SH-SY5Y (cell line): ENCODE measurements around the gene MALRD1.

Experiments
- GATA2 ChIP-seq: IDR thresholded peaks from 2 replicates; pipeline ENCODE4 v1.6.1; 2011; ENCODE audit warnings: mild to moderate bottlenecking, low read depth, low read length
- GATA3 ChIP-seq: IDR thresholded peaks from 2 replicates; pipeline ENCODE4 v1.6.1; 2011; ENCODE audit warnings: low read depth, mild to moderate bottlenecking, low read length, moderate library complexity

The MALRD1 gene

DNA sequence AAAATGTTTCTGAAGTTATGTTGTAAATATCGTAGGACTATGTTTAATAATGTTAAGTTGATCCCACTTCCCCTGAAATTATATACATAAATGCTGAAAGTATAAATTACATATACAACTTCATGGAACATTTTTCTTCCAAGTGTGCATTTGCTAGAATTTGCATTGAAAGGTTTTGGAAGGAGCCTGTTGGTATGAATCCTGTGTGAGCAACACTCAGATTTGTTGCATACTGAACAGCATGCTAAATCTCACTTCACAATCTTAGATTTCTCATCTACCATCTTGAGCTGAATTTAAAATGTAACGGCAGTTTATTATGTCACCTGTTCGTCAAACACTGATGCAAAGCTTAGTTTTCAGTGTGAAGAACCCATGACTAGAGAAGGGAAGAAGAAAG is 172.6 kb downstream of the MALRD1 start:
- TF ChIP-seq GATA3: no peak

DNA sequence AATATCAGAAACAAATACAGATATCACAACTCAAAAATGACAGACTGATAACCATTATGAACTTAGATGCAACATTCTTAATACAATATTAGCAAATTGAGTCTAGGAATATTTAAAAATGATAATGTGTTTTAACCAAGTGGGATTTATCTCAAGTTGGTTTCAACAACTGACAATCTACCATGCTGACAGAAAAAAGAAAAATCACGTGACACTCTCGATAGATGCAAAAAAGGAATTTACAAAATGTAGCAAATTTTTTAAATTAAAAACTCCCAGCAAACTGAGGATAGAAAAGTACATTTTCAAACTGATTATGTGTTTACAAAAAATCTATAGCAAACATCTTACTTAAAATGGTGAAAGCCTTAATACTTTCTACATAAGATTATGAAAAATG is 177.4 kb downstream of the MALRD1 start:
- no peak for TF ChIP-seq GATA2
- TF ChIP-seq GATA3: no peak

DNA sequence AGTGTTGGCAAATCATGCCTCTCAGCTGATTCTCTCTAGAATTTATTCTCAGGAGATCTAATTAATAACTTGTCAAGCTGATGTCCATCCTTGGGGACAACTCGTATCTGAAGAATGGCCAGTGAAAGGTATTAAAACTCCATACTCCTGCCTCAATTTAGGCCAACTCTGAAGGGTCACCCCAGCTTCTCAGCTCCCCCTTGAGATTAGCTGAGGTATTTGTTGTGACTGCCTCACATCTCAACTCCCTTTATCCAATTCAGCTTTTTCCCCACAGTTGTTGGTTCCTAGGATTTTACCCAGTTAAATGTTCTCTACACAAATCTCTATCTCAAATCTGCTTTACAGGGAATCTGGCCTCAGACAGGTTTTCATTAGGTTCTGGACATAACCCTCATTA is 182.4 kb downstream of the MALRD1 start:
- TF ChIP-seq GATA2 (no peak), GATA3 (no peak)

DNA sequence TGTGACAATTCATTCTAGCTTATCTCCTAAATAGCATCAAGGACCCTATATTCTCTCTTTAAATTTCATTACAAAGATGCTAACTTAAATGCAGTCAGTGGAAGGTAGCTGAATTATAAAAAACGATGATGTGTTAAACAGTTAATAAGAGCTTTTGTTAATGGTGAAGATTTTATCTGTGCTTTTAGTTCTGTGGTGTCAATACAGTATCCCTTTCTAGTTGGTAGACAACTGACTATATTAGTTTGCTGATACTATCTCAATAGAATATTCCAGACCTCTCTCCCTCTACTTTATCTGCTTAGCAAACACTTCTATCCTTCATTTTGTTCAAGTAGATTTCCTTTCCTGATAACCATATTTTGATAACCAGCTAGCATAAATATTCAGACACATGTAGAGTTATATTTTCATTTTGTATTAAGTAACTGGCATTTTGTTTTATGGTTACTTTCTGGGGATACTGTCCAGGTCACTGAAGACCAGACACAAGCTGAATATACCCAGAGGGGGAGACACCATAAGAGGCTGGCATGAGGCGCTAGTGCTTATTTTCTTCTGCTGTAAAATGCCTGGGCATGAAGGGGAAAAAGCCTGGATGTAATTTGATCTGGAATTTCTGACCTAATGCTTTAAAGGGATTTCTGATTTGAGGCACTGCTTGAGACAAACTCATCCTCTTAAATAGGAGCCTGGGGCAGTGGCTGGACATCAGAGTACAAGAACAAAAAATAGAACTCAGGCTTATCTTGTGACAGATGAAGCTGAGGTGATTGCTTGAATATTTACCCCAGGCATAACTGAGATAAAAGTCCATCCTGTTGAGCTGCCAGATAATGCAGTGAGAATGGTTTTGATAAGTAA is 197.5 kb downstream of the MALRD1 start:
- peak; percentile 87 for TF ChIP-seq GATA2
- peak; percentile 99 for TF ChIP-seq GATA3

DNA sequence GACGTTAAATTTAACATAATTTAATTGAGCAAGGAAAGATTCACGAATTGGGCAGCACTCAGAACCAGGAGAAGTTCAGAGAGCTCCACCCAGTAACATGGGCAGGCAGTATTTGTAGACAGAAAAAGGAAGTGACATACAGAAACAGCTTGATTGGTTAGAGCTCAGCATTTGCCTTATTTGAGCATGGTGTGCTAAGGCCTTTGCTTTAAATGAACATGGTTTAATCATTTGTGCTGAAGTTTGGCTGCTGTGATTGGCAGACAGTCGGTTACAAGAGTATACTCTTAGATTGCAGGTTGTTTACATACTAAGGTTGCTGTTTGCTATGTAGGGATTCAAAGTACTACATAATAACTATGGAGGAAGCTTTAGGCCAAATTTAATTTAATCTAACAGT is 199.2 kb downstream of the MALRD1 start:
- no peak for TF ChIP-seq GATA2
- no peak for TF ChIP-seq GATA3

DNA sequence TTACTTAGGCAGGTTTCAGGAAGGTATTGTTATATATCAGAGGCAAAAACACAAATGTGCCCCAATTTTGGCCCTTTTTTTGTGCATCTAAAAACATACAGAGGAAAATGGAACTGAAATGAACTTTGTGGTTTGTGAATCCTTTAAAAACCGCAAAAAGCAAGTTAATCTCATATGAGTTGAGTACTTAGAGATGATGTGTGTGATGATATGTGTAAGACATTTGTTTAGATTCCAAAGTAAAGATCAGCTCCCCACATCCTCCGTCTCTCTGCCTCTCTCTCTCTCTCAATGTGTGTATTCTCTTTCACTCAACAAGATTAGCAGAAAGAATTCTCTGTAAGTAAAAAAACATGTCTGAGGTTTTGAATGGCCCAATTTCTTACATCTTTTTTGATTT is 201.9 kb downstream of the MALRD1 start:
- TF ChIP-seq GATA3 (no peak), GATA2 (no peak)

DNA sequence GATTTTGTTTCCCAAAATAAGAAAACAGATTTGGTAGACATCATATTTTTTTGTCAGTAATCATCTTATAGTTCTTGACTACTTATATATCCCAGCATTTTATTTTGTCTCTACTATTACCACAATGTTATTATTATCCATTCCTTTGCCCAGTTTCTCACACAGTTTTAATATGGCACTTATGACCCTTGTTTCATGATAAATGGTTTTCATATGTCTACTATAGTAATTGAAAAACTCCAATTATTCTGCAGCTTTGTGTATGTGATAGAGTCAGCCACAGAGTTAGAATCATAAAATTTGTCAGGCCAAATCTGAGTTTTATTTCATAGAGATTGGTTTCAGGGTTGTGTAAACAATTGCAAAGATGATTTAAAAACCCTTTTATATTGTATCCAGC is 203.9 kb downstream of the MALRD1 start:
- TF ChIP-seq GATA3 (no peak), GATA2 (no peak)

DNA sequence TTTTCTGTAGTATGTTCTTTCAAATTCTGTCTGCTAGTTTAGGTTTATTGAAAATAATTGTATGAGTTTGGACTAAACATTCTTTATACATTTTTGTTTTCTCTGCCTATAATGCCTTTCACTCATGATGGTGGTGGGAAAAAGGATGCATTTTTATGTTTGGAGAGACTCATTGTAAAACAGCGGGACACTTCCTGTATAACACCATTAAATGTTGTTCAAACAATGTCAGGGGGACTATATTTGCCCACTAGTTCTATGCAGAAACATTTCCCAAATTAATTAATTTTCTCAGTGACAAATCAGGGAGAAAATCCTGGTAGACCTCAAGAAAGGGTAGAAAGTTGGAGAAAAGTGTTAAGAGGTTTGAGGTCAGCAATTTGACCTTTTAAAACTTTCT is 207.7 kb downstream of the MALRD1 start:
- TF ChIP-seq GATA3 (no peak), GATA2 (no peak)

DNA sequence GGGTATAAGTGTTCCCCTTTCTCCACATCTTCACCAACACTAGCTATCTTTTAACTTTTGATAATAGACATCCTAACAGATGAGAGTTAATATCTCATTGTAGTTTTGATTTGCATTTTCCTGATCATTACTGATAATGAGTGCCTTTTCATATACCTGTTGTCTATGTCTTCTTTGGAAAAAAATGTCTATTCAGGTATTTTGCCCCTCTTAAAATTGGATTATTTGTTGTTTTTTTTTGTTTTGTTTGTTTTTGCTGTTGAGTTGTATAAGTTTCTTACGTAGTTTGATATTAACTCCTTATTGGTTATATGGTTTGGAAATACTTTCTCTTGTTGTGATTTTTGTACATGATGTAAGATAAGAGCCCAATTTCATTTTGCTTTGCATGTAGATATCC is 214.7 kb downstream of the MALRD1 start:
- TF ChIP-seq GATA2 (no peak), GATA3 (no peak)

DNA sequence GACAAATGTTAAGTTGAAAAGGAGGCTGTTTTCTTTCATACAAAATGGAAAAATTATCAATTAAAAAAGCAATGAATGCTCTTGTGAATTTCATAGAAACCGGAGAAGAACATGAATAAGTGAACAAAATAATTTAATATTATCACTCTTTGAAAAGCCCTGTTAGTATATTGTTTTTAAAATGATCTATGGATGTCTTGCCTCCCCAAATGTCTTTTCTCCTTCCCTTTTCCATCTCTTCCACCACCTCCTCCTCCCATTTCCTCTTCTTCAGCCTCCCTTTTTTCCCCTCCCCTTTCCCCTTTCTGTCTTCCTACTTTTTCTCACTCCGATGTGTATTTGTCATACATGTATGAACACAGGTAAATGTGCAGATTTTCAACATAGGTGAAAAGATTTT is 234.7 kb downstream of the MALRD1 start:
- no peak for TF ChIP-seq GATA3

DNA sequence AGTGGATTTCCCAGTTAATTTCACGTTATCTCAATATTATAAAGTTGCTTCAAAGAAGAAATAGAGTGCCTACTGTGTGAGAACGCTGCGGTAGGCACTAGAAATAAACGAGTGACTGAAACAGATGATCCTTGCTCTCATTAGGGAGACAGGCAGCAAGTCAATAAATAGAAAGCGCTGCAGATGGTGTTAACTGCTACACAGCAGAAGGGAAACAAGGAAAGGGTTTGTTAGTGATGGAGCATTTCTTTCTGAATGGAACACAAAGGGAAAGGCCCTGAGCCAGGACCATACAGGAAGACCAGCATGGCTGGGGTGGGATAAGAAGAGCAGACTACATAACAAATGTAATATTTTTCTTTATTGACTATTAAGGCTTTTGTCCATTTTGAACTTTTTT is 235.2 kb downstream of the MALRD1 start:
- TF ChIP-seq GATA2: no peak
- no peak for TF ChIP-seq GATA3

DNA sequence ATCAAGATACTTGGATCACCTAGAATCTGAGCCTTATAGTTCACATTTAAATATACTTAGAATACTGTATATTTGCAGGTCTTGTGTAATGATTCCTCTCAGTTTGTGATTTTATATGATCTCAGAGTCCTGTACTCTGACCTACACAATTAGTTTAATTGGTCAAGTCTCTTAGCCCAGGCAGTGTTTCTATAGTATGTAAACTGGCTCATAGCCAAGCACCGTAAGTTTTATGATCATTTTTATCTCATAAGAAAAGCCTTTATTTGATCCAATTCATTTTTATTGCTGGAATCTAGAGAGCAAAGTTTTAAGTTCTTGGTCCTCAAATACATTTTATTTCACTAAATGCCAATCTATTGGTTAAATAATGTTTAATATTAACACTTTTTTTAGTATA is 242.2 kb downstream of the MALRD1 start:
- TF ChIP-seq GATA3: no peak
- no peak for TF ChIP-seq GATA2

DNA sequence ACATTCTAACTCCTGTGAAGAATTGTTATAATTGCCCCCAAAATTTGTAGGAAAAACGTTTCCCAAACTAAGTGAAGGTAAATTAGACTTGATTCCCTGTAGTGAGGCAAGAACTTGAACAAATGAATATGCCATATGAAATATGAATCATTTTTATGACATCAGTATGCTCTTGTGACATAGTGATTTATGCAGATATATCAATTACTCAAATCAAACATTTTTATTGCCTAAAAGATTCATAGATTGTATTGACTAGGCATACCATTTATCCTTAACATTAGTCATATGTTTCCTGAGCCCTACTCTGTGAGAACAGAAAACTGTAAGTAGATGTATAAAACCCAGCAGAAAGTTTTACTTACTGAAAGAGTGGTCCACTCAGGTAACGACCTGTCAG is 245.6 kb downstream of the MALRD1 start:
- TF ChIP-seq GATA3: no peak
- TF ChIP-seq GATA2: no peak

DNA sequence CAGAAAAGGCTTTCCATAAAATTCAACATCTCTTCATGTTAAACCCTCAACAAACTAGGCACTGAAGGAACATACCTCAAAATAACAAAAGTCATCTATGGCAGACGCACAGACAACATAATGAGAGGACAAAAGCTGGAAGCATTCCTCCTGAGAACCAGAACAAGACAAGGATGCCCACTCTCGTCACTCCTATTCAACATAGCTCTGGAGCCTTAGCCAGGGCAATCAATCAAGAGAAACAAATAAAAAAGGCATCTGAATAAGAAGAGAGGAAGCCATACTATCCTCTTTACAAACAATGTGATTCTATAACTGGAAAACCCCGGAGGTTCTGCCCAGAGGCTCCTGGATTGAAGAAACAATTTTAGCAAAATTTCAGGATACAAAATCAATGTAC is 251.0 kb downstream of the MALRD1 start:
- TF ChIP-seq GATA3 (no peak), GATA2 (no peak)

DNA sequence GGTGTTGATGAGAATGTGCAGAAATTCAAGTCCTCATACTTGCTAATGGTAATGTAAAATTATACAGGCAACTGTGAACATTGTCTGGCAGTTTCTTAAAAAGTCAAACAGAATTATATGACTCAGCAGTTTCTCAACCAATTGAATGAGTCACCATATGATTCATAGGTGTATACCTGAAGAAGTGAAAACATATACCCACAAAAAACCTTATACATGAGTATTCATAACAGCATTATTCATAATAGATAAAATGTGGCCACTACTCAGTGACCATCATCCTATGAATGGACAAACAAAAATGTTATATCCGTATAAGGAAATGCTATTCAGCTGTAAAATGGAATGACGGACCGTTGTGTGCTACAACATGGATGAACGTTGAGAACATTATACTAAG is 253.5 kb downstream of the MALRD1 start:
- TF ChIP-seq GATA2 (no peak), GATA3 (no peak)

DNA sequence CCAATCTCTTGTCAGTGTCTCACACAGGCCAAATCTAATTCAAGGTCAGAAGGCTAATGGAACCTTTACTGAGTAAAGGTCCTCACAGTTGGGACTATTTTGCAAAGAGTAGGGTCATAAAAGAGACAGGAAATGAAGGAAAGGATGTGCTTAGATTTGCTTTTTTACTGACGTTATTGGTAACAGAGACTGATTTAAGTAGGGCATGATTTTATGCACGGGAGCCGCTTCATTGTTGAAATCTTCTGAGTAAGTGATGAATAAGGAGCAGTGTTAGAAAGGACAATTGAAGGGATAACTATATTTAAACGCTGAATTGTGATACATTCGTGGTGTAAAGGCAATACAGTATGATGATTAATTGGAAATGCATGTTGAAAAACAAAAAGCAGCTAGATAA is 261.5 kb downstream of the MALRD1 start:
- TF ChIP-seq GATA3 (no peak), GATA2 (no peak)
